GM10248 (cell line): Measurements from ENCODE around the gene PLEKHA8.

Experiments
- CTCF ChIA-PET: fragments of 300-600 bp; sonication (Branson Sonifier 250); formaldehyde crosslinking; extraction: SDS; loops from one replicate; lab custom pipeline; 2021; ENCODE audit warnings: antibody characterized with exemption; lab: Yijun Ruan, JAX
- POLR2A ChIA-PET: fragments of 350-650 bp; sonication (Branson Sonifier 250); formaldehyde crosslinking; extraction: SDS; loops from one replicate; lab custom pipeline; 2020; ENCODE audit warnings: antibody characterized with exemption; lab: Yijun Ruan, JAX
- DNase-seq: peaks from one replicate; pipeline ENCODE4 v3.0.0; 2012; ENCODE audit errors: extremely low spot score
- CTCF ChIP-seq: IDR thresholded peaks from 2 replicates; pipeline ENCODE4 v1.5.1; 2012; ENCODE audit warnings: mild to moderate bottlenecking, low read depth; ENCODE audit errors: extremely low read depth, missing control alignments, control extremely low read depth

The PLEKHA8 gene

GRCh38 chr7:30112103-30112713 is 84.0 kb downstream of the PLEKHA8 start:
- CTCF ChIA-PET: no interaction called here

DNA sequence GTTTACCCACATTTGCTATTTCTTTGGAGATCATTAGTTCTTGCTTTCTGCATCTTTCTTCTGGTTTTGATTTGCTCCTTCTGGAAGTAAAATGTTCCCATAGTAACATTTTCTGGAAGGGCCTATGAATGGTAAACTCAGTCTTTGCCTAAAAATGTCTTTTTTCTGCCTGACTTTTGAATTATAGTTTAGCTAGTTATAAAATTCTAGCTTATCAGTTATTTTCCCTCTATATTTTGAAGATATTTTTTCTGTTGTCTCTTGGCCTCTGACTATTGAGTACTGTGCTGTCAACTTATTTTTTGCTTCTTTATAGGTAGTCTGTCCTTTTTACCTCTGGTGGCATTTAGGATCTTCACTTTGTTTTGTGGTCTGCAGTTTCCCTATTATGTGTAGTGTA is 84.9 kb downstream of the PLEKHA8 start:
- POLR2A ChIA-PET: no interaction called here
- no peak for TF ChIP-seq CTCF
- DNase-seq: no peak
- CTCF ChIA-PET: interaction anchor here (2.1 kb wide), 1 partner anchor 11 kb away, joined by 4 read pairs; no protein-coding TSS in a partner anchor

More at GRCh38 chr7:30112103-30112713, 84.0 kb downstream of the PLEKHA8 start:
- no peak for DNase-seq
- POLR2A ChIA-PET: no interaction called here
- TF ChIP-seq CTCF: no peak

- no peak for DNase-seq
- POLR2A ChIA-PET: no interaction called here
- CTCF ChIA-PET: interaction anchor here (1.1 to 2.1 kb wide), 2 partner anchors 10 to 12 kb away, joined by 3 to 4 read pairs; no protein-coding TSS in a partner anchor
- TF ChIP-seq CTCF: no peak
Observed at GRCh38 chr7:30114536-30115238, 86.5 kb downstream of the PLEKHA8 start.

- ChIA-PET CTCF (no interaction called here), POLR2A (no interaction called here)
- no peak for TF ChIP-seq CTCF
- no peak for DNase-seq
Observed at GRCh38 chr7:30115709-30116297, 87.6 kb downstream of the PLEKHA8 start.

DNA sequence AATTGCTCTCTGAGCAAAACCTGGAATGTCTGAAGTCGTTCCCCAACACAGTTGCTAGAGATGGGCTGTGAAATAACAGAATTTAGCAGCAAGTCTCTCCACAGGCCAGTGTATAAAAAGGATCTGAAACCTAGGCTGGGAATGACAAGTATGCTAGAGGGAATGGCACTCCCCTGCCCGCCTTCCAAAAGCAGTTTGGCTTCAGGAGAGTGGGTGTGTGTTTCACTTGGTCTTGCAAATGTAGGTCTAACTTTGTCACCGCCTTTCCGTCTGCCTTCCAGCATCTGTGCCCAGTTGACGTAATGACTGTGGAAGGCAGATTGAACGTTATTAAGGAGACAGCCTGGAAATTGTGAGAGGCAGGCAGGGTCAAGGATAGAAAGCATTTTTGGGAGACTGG is 88.6 kb downstream of the PLEKHA8 start:
- no peak for DNase-seq
- TF ChIP-seq CTCF: no peak
- CTCF ChIA-PET: no interaction called here
- POLR2A ChIA-PET: no interaction called here

- ChIA-PET CTCF (interaction anchor here (1.1 kb wide), 1 partner anchor 70 kb away, joined by 3 read pairs; no protein-coding TSS in a partner anchor), POLR2A (no interaction called here)
- DNase-seq: no peak
- TF ChIP-seq CTCF: no peak
Observed at GRCh38 chr7:30117896-30118295, 89.7 kb downstream of the PLEKHA8 start.
